GM12873 (cell line): Measurements from ENCODE around the gene MRGPRE.

ENCODE experiments used
- CTCF ChIP-seq: IDR thresholded peaks from 2 replicates; pipeline ENCODE4 v1.5.1; 2012; ENCODE audit warnings: low read depth, mild to moderate bottlenecking, moderate library complexity, low read length, control low read depth; ENCODE audit not compliant: insufficient read depth; ENCODE audit errors: missing control alignments

The MRGPRE gene

GRCh38 chr11:3230636-3231549, 1.3 kb downstream of the MRGPRE start:
- no peak for TF ChIP-seq CTCF

- no peak for TF ChIP-seq CTCF
Measured at GRCh38 chr11:3229673-3230630, 2.3 kb downstream of the MRGPRE start.

GRCh38 chr11:3228445-3228829, 3.8 kb downstream of the MRGPRE start:
- no peak for TF ChIP-seq CTCF

- TF ChIP-seq CTCF, result no peak
Measured at GRCh38 chr11:3227568-3228444, 4.4 kb downstream of the MRGPRE start.

- no peak for TF ChIP-seq CTCF
Measured at GRCh38 chr11:3226846-3227567, 5.2 kb downstream of the MRGPRE start.

GRCh38 chr11:3225826-3226750, 6.1 kb downstream of the MRGPRE start:
- TF ChIP-seq CTCF, result no peak
